A673 (cell line): ENCODE results near the gene SLC1A7. TPM values are rescaled to one million over a fixed set of nuclear protein-coding genes. Genes with fewer than 3 reads are reported as not detected.

Source experiments
- BruUV-seq: library from RNA; stranded (reverse); fragments of 400-500 nt; replicated peaks from 2 replicates; lab custom pipeline; 2021; lab: Mats Ljungman, UMichigan
- CTCF ChIA-PET: fragments of 300-600 bp; sonication (Branson Sonifier 250); formaldehyde crosslinking; loops from one replicate; lab custom pipeline; 2022; ENCODE audit warnings: antibody characterized with exemption; lab: Charles Lee
- POLR2A ChIA-PET: fragments of 300-600 bp; sonication (Branson Sonifier 250); formaldehyde crosslinking; loops from one replicate; lab custom pipeline; 2022; ENCODE audit warnings: antibody characterized with exemption; ENCODE audit not compliant: low non-redundant PET; lab: Charles Lee
- DNase-seq: peaks from one replicate; pipeline ENCODE4 v3.0.0-alpha.2; 2015; ENCODE audit warnings: low spot score
- H3K27ac ChIP-seq: fragments of 200-600 bp; sonication (generic); 2 replicates; pipeline ENCODE4 v1.5.1; 2016; ENCODE audit warnings: mixed run types, low read depth, mild to moderate bottlenecking, mixed read lengths, antibody characterized with exemption, low read length; ENCODE audit not compliant: poor library complexity, severe bottlenecking
- H3K27me3 ChIP-seq: fragments of 200-600 bp; sonication (generic); replicated peaks from 2 replicates; pipeline ENCODE4 v1.6.1; 2017; ENCODE audit warnings: mixed run types, low read depth, mild to moderate bottlenecking, mixed read lengths, antibody characterized with exemption, low read length; ENCODE audit not compliant: insufficient read depth, poor library complexity
- H3K36me3 ChIP-seq: fragments of 200-600 bp; sonication (generic); 2 replicates; pipeline ENCODE4 v1.6.1; 2016; ENCODE audit warnings: mixed run types, mild to moderate bottlenecking, mixed read lengths, antibody characterized with exemption, low read length; ENCODE audit not compliant: insufficient read depth, poor library complexity, severe bottlenecking
- H3K4me1 ChIP-seq: fragments of 200-600 bp; sonication (generic); 2 replicates; pipeline ENCODE4 v1.6.1; 2017; ENCODE audit warnings: mixed run types, mild to moderate bottlenecking, mixed read lengths, antibody characterized with exemption, low read length; ENCODE audit not compliant: insufficient read depth, poor library complexity, severe bottlenecking
- H3K4me3 ChIP-seq: fragments of 200-600 bp; sonication (generic); 2 replicates; pipeline ENCODE4 v1.5.1; 2016; ENCODE audit warnings: low read depth, mixed run types, mild to moderate bottlenecking, mixed read lengths, low read length; ENCODE audit not compliant: poor library complexity, severe bottlenecking
- H3K9me3 ChIP-seq: fragments of 200-600 bp; sonication (generic); 2 replicates; pipeline ENCODE4 v1.6.1; 2016; ENCODE audit warnings: mixed run types, low read depth, mild to moderate bottlenecking, mixed read lengths, antibody characterized with exemption, low read length; ENCODE audit not compliant: poor library complexity, severe bottlenecking
- CTCF ChIP-seq: fragments of 300-800, 200-600 bp; sonication (generic); conservative IDR thresholded peaks from 2 replicates; pipeline ENCODE4 v1.5.1; 2017; ENCODE audit warnings: low read depth, mild to moderate bottlenecking, antibody characterized with exemption, low read length, moderate library complexity, mixed read lengths
- EZH2 ChIP-seq: fragments of 200-600 bp; sonication (generic); IDR thresholded peaks from 2 replicates; pipeline ENCODE4 v1.6.1; 2017; ENCODE audit warnings: borderline replicate concordance, low read depth, mild to moderate bottlenecking, mixed read lengths, antibody characterized with exemption, low read length; ENCODE audit not compliant: poor library complexity, severe bottlenecking
- intact Hi-C: fragments of 100-400 bp; cut with micrococcal nuclease; formaldehyde crosslinking; loops from one replicate; pipeline ENCODE4 v1.10.0; 2022; ENCODE audit not compliant: unreplicated experiment
- total RNA-seq: library from RNA; stranded (reverse); gene quantifications from 2 replicates; pipeline ENCODE4 v1.2.3, GENCODE V29; 2021

SLC1A7 gene
- total RNA-seq, 1 experiment from 2014 or later, result not detected

- no peak overlapping the region for H3K27ac ChIP-seq
- POLR2A ChIA-PET, result no interaction called here
Measured at GRCh38 chr1:53139951-53140361, 2.5 kb downstream of the SLC1A7 start.

GRCh38 chr1:53138991-53139884 lies 3.2 kb downstream of the SLC1A7 start:
- Histone ChIP-seq H3K4me3 (no peak overlapping the region), H3K36me3 (no peaks in the 10 kb centered on the region), H3K27ac (no peak overlapping the region), H3K9me3 (peaks cover 11% of the 10 kb centered on the region), H3K27me3 (no peaks in the 10 kb centered on the region), H3K4me1 (no peaks in the 10 kb centered on the region)
- DNase-seq, result no peak
- ChIA-PET CTCF (no interaction called here), POLR2A (no interaction called here)
- intact Hi-C loops, result no loop called here
- BruUV-seq, result no TSS peak
- TF ChIP-seq CTCF (no peak), EZH2 (no peak)

More at GRCh38 chr1:53139951-53140361, 2.5 kb downstream of the SLC1A7 start:
- DNase-seq, result no peak
- Histone ChIP-seq H3K4me1 (no peaks in the 10 kb centered on the region), H3K4me3 (no peak overlapping the region), H3K27me3 (no peaks in the 10 kb centered on the region), H3K9me3 (peaks cover 11% of the 10 kb centered on the region), H3K36me3 (no peaks in the 10 kb centered on the region)
- CTCF ChIA-PET, result no interaction called here
- intact Hi-C loops, result no loop called here
- BruUV-seq, result no TSS peak
- TF ChIP-seq EZH2 (no peak), CTCF (no peak)

GRCh38 chr1:53137729-53138128 lies 4.7 kb downstream of the SLC1A7 start:
- ChIA-PET POLR2A (no interaction called here), CTCF (no interaction called here)
- no peaks in the 10 kb centered on the region for H3K4me1 ChIP-seq
- intact Hi-C loops, result no loop called here
- H3K27ac ChIP-seq, result no peak overlapping the region
- no peaks in the 10 kb centered on the region for H3K27me3 ChIP-seq
- no TSS peak for BruUV-seq
- TF ChIP-seq EZH2 (no peak), CTCF (no peak)
- DNase-seq, result no peak
- no peaks in the 10 kb centered on the region for H3K36me3 ChIP-seq
- no peak overlapping the region for H3K4me3 ChIP-seq
- peaks cover 11% of the 10 kb centered on the region for H3K9me3 ChIP-seq
